ENCODE results near the gene NAP1L1. TPM values are rescaled to one million over a fixed set of nuclear protein-coding genes. Genes with fewer than 3 reads are reported as not detected.
A peak's percentile ranks its signal among the peaks of the same experiment; 100 is the strongest.

The NAP1L1 gene
- polyA plus RNA-seq, 10 donors, result 395 to 636 (median 500) TPM

GRCh38 chr12:76043377-76043776, 41.1 kb downstream of the NAP1L1 start:
- no peak for DNase-seq

GRCh38 chr12:76042147-76042546, 42.3 kb downstream of the NAP1L1 start:
- DNase-seq, result no peak

- DNase-seq, result no peak
These were observed 43.1 kb downstream of the NAP1L1 start for GRCh38 chr12:76041406-76041805.

GRCh38 chr12:76040461-76040860, 44.0 kb downstream of the NAP1L1 start:
- DNase-seq, result no peak

GRCh38 chr12:76038176-76038575, 46.3 kb downstream of the NAP1L1 start:
- no peak for DNase-seq

GRCh38 chr12:76037130-76038103, 47.1 kb downstream of the NAP1L1 start:
- peak in 2 of 3 donors; percentile 73 to 81 for DNase-seq

- no peak for DNase-seq
These were observed 49.4 kb downstream of the NAP1L1 start for GRCh38 chr12:76035045-76035444.

GRCh38 chr12:76033081-76034011, 51.1 kb downstream of the NAP1L1 start:
- DNase-seq, result peak in 2 of 3 donors; percentile 46 to 75

GRCh38 chr12:76032043-76032981, 52.2 kb downstream of the NAP1L1 start:
- DNase-seq, result peak in 2 of 3 donors; percentile 80 to 93

- peak; percentile 96 to 98 (median 97) for DNase-seq
These were observed 53.0 kb downstream of the NAP1L1 start, which contains the start of gene PHLDA1 for GRCh38 chr12:76031414-76032042. PHLDA1 (minus strand) TSS chr12:76031776.

GRCh38 chr12:76031081-76031413, 53.4 kb downstream of the NAP1L1 start:
- DNase-seq, result no peak

GRCh38 chr12:76030341-76031080, 54.0 kb downstream of the NAP1L1 start:
- peak in 1 of 3 donors; percentile 39 for DNase-seq

- peak in 2 of 3 donors; percentile 30 to 81 for DNase-seq
These were observed 54.5 kb downstream of the NAP1L1 start for GRCh38 chr12:76029982-76030340.

GRCh38 chr12:76028571-76029277, 55.8 kb downstream of the NAP1L1 start:
- peak in 1 of 3 donors; percentile 53 for DNase-seq

- peak in 1 of 3 donors; percentile 57 for DNase-seq
These were observed 57.8 kb downstream of the NAP1L1 start for GRCh38 chr12:76026643-76027063.

GRCh38 chr12:76025601-76026575, 58.6 kb downstream of the NAP1L1 start:
- DNase-seq, result no peak

GRCh38 chr12:76024942-76025600, 59.4 kb downstream of the NAP1L1 start:
- peak in 1 of 3 donors; percentile 76 for DNase-seq

Data from muscle of back (tissue), 11 donors.